Activated T-cell treated with anti-CD3 and anti-CD28 coated beads for 24 hours (primary cell): ENCODE data around the gene RIOK3.
A peak's percentile ranks its signal among the peaks of the same experiment; 100 is the strongest.
"Not testable (repeated sequence)": the region's sequence is repeated elsewhere in the genome, so short reads cannot be mapped to it uniquely, and the experiment has no call there.

Experiments used
- DNase-seq: peaks from one replicate; pipeline ENCODE4 v3.0.0-alpha.2; 2020; ENCODE audit warnings: low read depth

The RIOK3 gene

GRCh38 chr18:23452728-23453679 is at the start of gene RIOK3:
Gene RIOK3, plus strand, starts transcription at chr18:23453287. Its CDS starts 153 bp downstream, at chr18:23453440.
- peak; percentile 88 for DNase-seq

- no peak for DNase-seq
Measured at GRCh38 chr18:23403310-23403709, 49.8 kb upstream of the RIOK3 start.

GRCh38 chr18:23405636-23406035 is 47.5 kb upstream of the RIOK3 start:
- no peak for DNase-seq

- no peak for DNase-seq
Measured at GRCh38 chr18:23406271-23406787, 46.8 kb upstream of the RIOK3 start.

- DNase-seq: no peak
Measured at GRCh38 chr18:23412351-23412964, 40.6 kb upstream of the RIOK3 start.

- DNase-seq: no peak
Measured at GRCh38 chr18:23415515-23415914, 37.6 kb upstream of the RIOK3 start.

- no peak for DNase-seq
Measured at GRCh38 chr18:23416298-23416697, 36.8 kb upstream of the RIOK3 start.

GRCh38 chr18:23421277-23421676 is 31.8 kb upstream of the RIOK3 start:
- DNase-seq: no peak

- DNase-seq: no peak
Measured at GRCh38 chr18:23422751-23423418, 30.2 kb upstream of the RIOK3 start.

- no peak for DNase-seq
Measured at GRCh38 chr18:23424616-23425015, 28.5 kb upstream of the RIOK3 start.

GRCh38 chr18:23428821-23429220 is 24.3 kb upstream of the RIOK3 start:
- DNase-seq: no peak

GRCh38 chr18:23429538-23429937 is 23.5 kb upstream of the RIOK3 start:
- DNase-seq: not testable (repeated sequence)

GRCh38 chr18:23433360-23433759 is 19.7 kb upstream of the RIOK3 start:
- DNase-seq: no peak

- DNase-seq: peak; percentile 71
Measured at GRCh38 chr18:23437357-23438045, 15.6 kb upstream of the RIOK3 start.

- no peak for DNase-seq
Measured at GRCh38 chr18:23438046-23438377, 15.1 kb upstream of the RIOK3 start.

- no peak for DNase-seq
Measured at GRCh38 chr18:23438608-23439366, 14.3 kb upstream of the RIOK3 start.

GRCh38 chr18:23440131-23440530 is 13.0 kb upstream of the RIOK3 start:
- DNase-seq: no peak

GRCh38 chr18:23442958-23443357 is 10.1 kb upstream of the RIOK3 start:
- DNase-seq: no peak

- no peak for DNase-seq
Measured at GRCh38 chr18:23448291-23448690, 4.8 kb upstream of the RIOK3 start.

GRCh38 chr18:23450022-23450421 is 3.1 kb upstream of the RIOK3 start:
- DNase-seq: no peak

- DNase-seq: no peak
Measured at GRCh38 chr18:23451011-23451410, 2.1 kb upstream of the RIOK3 start.
